HG03103 (cell line): Measurements from ENCODE around the gene SH3RF2.
A peak's percentile ranks its signal among the peaks of the same experiment; 100 is the strongest.
"Not testable (repeated sequence)": the region's sequence is repeated elsewhere in the genome, so short reads cannot be mapped to it uniquely, and the experiment has no call there.

ENCODE experiments used
- ATAC-seq: cut with Tn5 transposase; IDR thresholded peaks from one replicate; pipeline ENCODE4 v1.9.1; 2021; ENCODE audit warnings: low read depth; ENCODE audit not compliant: unreplicated experiment

SH3RF2 gene

DNA sequence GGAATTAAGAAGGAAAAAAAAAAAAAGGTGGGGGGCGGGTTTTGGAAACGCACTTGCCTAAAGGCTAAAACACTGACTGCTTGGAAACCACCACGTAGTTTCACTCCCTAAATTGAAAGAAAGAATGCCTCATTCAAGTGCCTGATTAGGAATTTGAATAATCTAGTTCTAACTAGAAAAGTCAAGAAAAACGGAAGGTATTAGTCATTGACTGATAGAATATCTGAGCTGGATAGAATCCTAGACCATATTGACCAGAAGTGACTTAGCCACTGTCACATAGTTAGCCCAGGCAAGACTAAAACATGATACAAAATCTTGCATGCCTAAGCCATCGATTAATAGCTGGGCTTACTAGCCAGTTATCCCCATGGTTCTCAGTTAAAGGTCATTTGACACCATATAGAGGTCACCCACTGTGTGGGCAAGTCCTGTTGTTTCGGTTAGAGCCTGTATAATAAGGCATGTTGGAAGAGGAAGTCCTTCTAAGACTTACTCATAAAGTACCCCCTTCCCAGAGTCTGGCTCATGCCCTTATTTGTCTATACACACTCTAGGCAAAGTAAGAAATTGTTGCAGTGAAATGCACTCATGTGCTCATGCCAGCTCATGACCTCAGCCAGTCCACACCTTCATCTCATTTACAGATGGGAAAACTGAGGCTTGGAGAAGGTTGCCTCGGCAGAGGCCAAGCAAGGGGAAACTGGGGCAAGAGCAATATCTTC is 40.2 kb downstream of the SH3RF2 start:
- ATAC-seq = peak; percentile 43

DNA sequence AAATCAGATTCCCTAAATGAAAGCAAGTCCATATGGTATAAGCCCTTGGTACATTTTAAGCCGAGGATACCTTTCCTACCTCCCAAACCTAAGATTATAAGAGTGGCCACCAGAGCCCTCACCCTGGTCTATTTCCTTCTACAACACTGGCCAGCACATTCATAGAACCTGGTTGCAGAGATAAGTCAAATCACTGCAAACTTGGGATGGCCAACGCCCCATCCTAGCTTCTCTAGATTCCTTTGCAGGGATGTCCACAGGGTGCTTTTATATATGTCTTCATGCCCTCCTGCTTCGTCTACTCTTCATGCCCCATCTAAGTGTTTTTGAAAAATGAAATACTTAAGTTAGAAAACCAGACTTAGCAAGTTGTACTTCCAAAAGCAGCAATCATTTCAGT is 41.8 kb downstream of the SH3RF2 start:
- no peak for ATAC-seq

DNA sequence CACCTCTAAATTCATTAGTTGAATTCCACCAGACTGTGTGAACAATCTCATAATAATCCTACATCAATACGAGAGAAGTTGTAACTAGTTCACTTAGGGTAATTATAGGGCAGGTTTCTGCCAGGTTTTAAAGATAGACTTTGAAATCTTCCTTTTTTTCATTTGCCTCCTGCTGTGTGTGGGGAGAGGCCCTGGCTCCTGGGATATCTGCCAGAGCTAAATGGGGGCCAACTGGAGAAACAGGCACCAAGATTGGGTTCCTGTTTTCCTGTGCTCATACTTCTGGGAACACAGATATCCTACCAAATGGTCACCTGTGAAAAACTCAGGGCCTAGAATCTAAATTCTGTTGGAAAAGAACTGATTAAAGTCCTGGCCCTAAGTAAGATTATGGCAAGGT is 42.3 kb downstream of the SH3RF2 start:
- no peak for ATAC-seq

DNA sequence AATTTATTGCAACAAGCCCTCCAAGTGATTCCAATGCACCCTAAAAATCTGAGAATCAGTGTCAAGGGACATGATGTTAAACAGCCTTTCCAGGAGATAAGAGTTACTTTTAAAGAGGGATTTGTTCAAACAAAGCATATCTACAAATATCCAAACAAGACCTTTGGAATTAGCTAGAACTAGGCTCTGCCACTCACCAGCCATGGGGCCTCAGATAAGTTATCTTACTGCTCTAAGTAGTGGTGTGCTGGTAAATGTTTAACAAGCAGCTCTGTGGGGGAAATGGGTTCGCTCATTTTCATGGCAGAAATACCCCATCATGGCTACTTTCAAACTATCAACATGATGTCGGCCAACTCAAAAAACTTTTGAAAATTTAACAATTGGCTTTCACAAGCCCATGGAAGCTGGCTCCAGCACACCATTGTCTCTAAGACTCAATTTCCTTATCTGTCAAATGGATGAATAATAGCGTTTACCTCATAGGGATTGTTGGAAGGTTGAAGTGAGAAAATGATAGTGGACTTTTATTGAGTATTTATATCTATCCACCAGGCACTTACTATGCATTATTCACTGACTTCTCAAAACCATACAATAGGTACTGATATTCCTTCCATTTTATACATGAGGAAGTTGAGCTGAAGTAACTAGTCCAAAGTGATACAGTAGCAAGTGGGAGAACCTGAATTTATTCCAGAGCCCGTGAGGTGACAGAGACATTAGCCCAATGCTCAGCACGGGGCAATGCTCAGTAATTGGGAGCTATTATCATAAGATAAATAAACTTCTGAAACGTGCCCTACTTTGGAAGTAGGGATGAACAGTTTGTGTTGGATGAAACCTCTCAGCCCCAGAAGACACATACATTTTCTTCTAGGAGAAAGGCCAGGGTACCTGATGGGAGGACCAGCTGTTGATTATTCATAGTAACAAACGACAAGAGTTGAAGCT is 43.2 kb downstream of the SH3RF2 start:
- no peak for ATAC-seq

DNA sequence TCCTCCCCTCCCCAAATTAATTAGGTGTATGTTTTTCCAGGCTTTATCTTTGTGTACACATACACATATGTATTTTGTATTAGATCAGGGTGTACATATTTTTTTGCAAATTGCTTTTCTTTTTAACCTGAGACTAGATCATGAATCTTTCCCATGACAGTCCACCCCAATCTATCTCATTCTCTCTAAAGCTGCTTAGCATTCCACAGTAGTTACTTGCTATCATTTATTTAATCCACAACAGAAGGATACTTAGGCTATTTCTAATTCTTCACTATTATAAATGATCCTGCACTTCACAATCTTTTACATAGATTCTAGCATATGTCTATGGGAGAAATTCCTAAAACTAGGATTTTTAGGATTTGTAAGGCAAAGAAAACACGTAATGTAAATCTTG is 43.9 kb downstream of the SH3RF2 start:
- no peak for ATAC-seq

DNA sequence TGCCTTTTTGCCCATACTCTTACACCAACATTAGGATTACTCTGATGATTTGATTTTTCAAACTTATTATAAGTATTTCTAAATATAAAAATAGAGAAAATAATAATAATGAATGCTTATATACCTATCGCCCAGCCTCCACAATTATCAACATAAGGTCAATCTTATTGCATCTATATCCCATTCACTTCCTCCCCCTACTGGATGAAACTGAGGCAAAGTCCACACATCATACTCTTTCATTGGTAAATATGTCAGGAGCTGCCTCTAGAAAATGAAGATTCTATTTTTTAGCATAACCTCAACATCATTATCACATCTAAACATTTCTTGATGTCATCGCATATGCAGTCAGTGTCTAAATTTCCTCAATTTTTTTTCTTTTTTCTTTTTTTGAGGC is 44.3 kb downstream of the SH3RF2 start:
- ATAC-seq = no peak

DNA sequence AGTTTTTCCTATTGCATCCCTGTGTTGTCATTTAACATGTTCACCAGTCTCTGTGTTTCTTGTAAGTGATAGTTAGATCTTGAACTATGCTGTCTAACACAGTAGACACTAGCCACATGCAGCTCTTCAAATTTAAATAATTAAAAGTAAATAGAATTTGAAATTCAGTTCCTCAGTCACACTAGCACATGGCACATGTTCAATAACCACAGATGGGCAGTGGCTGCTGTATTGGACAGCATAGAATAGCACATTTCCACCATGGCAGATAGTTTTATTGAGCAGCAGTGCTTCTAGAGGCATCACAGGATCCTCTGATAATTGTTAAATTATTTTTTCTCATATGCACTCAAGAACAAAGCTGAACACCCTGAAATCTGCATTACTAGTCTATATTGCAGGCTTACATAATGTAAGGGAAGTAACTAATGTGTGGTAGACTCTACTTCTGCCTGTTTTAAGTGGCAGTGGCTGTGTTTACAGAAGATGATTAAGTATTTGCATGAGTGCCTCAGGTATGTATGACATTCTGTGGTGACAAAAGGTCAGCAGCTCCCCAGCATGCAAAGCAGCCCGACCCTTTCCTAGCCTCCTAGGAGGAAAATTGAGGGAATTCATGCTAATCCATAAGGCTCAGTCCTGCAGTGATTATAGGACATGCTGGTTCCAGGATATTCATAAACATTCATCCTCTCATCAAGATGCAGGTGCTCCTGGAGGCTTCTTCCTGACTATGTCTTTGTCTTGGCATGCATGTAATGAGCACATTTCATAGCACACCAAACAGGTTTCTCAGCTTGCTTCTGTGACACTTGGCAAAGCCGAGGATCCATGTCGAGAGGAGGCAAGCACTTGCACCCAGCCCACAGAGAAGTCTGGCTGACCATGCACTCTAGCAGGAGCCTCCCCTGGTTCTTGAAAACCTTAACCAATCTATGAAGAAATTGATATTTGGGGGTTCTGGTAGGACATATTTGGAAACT is 45.5 kb downstream of the SH3RF2 start:
- no peak for ATAC-seq

DNA sequence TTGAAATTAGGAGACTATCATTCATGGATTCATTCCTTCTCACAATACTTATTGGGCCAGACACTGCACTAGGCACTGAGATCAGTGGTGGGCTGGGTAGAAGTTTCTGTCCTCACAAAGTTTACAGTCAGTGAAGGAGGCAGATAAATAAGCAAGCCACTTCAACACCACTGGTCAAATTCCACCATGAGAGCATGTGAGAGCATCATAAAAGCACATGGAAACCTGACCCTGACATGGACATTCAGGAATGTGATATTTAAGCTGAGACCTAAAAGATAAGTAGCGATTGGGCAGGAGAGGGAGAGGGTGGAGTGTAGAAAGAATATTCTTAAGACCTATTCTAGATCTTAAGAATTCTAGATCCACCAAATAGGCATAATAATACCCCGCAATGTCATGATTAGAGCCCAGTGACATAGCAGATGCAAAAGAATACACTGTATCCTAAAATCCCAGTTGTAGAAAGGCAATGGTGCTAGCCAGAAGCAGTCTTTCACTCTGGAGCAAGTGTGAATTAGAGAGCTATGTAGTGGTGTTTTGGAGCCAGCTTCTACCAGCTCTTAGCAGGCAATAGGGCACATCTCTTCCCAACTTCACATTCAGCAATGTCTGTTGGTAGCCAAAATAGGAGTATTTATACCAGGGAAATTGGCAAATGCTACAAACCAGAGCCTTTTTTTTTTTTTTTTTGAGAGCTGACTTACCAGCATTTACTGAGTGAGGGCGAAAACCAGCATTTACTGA is 46.4 kb downstream of the SH3RF2 start:
- ATAC-seq = no peak

DNA sequence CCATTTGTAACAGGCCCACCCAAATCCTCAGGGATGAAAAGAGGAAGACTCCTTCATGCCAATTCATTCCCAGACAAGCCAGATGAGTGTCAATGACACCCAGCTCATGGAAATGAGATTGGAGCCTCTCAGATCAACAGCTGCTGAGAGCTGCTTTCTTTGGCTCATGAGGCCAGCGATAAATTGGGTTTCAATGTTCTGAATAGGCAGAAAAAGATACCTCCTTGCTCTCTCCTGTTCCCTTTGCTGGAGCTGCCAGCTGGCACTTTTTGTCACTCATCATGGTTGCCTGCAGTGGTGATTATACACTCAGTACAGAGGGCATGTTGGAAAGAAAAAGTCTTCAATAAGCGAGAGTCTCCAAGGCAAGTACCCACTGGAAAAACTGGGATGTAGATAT is 47.1 kb downstream of the SH3RF2 start:
- no peak for ATAC-seq

DNA sequence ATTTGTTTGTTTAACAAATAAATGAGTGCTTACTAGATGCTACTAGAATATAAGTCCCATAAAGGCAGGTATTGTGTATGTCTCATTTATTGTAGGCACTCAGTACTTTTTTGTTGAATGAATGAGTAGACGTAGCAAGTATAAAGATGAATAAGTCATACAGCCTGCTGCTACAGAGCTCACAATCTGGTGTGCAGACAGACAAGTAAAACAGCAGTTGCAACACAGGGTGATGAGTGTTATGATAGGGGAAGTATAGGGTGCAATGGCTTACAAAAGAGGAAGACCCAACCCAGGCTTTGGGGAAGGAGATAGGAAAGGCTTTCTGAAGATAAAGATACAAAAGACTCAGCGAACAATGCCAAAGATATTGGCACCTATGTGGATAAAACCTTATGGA is 47.7 kb downstream of the SH3RF2 start:
- no peak for ATAC-seq

DNA sequence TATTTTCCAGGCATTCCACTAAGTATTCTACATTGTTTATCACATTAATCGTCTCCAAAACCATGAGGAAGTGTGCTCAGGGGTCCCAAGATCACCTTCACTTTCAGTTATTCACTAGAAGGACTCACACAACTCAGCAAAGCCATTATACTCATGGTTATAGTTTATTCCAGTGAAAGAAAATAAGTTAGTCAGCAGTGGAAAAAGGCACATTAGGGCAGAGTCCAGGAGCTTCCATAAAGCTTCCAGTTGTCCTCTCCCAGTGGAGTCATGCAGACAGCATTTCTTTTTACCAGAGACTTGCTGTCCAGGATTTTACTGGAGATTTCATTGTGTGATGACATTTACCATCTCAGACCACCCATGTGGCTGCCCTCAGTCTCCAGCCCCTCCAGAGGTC is 51.5 kb downstream of the SH3RF2 start:
- ATAC-seq = no peak

DNA sequence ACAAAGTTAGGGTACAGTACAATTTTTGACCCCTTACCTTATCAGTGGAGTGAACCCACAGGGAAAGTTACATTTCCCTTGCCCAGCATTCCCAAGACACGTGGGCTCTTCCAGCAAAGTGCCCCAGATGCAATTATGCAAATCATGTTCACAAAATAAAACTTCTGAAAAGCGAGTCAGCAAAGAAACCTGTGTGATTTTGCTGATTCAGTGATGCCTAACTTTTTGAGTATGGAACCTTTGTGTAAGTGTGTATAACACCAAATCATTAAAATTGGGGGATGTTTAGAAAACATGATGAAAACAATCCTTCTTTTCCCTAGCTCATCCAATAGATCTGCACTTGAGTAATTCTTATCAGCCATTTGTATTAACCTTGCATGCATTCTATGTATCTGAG is 52.6 kb downstream of the SH3RF2 start:
- ATAC-seq = no peak

DNA sequence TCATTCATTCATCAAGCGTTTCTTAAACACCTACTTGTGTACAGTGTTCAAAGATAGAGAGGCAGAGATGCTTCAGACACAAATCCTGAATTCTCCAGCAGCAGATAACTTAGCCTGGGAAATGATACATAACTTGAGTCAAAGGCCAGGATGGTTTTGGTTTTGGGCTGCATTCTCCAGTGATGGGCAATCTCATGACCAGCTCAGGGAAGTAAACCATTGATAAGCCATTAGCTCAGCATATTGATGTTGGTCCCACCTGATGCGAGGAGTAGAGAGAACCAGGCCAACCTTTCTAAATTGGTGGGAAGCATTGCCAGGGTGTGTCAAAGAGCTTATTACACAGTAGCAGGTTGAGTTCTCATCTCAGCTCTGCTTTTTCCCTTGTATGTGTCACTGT is 53.0 kb downstream of the SH3RF2 start:
- no peak for ATAC-seq

DNA sequence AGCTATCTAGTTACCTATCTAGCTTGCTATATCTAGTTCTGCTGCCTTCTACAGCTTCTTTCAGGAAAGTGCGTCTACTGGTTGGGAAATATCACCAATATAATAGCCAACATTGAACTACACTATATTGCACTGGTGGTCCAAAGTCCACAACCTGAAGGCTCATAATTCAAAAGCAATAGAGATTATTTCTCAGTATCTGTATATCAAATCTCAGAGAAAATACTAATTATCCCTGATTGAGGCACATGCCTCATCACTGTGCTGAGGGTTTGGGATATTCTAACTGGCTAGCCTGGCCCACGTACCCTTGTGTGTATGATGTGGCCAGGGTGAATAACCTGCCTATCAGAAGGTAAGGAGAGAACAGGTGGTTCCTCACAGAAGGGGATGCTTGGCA is 53.8 kb downstream of the SH3RF2 start:
- no peak for ATAC-seq

DNA sequence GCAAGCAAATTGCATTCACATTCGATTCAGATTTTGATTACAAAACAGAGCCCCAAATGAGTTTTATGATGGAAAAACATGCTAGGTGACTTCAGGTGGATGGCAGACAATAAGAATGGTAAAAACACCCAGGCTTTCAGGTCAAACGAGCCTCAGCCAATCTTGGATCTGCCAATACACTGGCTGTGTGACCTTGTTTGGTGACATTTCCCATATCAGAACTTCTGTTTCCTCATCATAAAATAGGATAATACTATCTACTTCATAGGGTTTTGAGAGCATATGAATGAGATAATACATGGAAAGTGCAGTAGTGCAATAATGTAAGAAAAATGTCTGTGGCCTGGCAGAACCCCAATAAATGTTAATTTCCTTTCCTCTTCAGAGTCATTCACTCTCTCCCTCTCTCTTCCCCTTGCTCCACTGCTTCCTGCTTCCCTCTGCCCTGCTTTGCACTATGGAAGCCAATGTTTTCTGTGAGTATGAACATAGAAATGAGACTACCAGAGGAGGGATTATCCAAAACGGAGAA is 54.7 kb downstream of the SH3RF2 start:
- no peak for ATAC-seq

DNA sequence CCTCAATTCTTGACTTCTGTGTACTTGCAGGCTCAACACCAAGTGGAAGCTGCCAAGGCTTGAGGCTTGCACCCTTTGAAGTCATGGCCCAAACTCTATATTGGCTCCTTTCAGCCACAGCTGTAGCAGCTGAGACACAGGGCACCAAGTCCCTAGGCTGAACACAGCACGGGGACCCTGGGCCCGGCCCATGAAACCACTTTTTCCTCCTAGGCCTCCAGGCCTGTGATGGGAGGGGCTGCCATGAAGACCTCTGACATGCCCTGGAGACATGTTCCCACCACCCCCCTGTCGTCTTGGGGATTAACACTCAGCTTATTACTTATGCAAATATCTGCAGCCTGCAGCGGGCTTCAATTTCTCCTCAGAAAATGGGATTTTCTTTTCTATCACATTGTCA is 57.2 kb downstream of the SH3RF2 start:
- ATAC-seq = not testable (repeated sequence)

DNA sequence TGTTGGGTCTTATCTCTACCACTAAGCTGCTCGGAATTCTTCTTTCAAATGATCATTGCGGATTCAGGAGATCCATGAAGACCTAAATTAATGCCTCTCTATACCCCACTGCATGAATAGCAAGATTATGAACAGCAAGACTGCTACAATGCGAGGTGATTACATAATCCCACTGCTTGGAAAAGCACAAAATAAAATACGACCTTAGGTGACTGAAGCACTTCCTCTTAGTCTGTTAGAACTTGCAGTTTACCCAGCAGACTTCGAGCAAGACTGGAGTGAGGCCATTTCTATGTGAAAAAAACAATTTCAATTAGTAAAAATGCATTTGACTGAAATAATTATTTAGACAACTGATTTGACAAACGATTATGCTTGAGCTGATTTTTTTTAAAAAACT is 59.8 kb downstream of the SH3RF2 start:
- no peak for ATAC-seq

DNA sequence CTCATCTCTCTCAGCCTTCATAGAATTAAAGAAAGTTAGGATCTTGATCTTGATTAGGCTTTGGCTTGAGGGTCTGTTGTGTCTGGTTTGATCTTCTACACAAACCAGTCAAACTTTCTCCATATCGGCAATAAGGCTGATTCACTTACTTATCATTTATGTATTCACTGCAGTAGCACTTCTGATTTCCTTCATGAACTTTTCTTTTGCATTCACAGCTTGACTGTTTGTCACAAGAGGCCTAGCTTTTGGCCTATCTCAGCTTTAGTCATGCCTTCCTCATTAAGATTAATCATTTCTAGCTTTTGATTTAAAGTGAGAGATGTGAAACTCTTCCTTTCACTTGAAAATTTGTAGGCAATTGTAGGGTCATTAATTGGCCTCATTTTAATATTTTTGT is 62.8 kb downstream of the SH3RF2 start:
- no peak for ATAC-seq

DNA sequence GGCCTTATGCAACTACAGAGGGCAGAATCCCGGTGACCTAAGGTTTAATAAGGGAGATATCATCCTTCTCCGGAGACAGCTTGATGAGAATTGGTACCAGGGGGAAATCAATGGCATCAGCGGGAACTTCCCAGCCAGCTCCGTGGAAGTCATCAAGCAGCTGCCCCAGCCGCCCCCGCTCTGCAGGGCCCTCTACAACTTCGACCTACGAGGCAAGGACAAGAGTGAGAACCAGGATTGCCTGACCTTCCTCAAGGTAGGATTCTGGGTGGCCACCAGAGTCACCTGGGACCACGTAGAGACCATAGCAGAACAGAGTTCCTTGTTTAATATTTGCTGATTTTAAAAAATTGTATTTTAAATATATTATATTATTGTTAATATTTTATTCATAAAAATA is 63.7 kb downstream of the SH3RF2 start:
- no peak for ATAC-seq
